ENCODE data around the gene DCXR.

The DCXR gene

GRCh38 chr17:82037092-82037888 is at the start of gene DCXR:
DCXR (minus strand) TSS chr17:82037697; CDS start chr17:82037682, 15 bp downstream.
- Mint-ChIP-seq H3K4me1 (peaks cover 24 to 35% of the 10 kb centered on the region in 2 donors), H3K36me3 (peaks cover 5 to 9% of the 10 kb centered on the region in 2 donors), H3K27ac (peak within 1 kb of the TSS; percentile 98), H3K9me3 (no peaks in the 10 kb centered on the region), H3K4me3 (peak within 1 kb of the TSS; percentile 95 to 97), H3K27me3 (no peaks in the 10 kb centered on the region)
- peak; percentile 95 for DNase-seq
- peak; percentile 94 to 96 for ATAC-seq (replicated peaks)

GRCh38 chr17:82085931-82086764 is 48.7 kb upstream of the DCXR start:
- no peaks in the 10 kb centered on the region for H3K9me3 Mint-ChIP-seq
- H3K4me3 Mint-ChIP-seq: no peak overlapping the region
- no peak for DNase-seq
- H3K27ac Mint-ChIP-seq: no peak overlapping the region
- no peak for ATAC-seq (replicated peaks)
- peaks cover 0 to 2% of the 10 kb centered on the region in 2 donors for H3K4me1 Mint-ChIP-seq
- no peaks in the 10 kb centered on the region for H3K27me3 Mint-ChIP-seq
- H3K36me3 Mint-ChIP-seq: peaks cover 35 to 38% of the 10 kb centered on the region in 2 donors

DNA sequence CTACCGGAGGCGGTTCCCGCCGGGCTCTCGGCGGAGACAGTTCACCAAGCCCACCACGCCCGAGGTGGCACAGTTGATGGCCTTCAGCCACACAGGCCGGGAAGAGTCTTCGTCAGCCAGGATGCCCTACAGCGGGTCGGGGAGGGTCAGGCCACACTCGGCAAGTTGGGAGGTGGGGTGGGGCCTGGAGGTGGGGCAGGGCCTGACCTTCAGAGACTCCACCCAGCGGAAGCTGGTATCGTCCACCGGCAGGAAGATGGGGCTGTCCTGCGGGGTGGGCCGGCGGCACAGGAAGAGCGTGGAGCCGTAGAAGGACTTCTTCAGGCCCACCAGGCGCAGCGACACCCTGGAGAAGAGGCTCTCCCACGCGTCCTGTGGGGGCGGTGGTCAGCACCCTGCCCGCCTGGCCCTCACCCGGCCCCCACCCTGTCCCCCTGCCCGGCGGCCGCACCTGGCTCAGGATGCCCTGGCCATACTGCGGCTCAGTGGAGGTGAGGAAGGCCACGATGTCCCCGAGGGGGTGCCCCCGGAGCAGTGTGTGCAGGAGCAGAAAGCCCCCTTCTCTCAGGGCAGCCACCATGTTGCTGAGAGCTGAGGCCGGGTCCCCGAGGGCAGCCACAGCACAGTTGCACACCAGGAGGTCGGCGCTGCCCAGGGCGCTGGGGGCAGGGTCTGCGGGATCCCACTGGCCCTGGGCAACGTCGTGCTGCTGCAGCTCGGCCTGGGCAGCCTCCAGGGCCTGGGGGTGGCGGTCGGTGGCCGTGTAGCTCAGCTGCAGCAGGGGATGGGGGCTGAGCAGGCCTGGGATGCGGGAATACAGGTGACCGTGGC is 47.7 kb upstream of the DCXR start:
- Mint-ChIP-seq H3K27me3 (no peaks in the 10 kb centered on the region), H3K4me3 (peak overlapping the region in 1 of 2 donors; percentile 14), H3K4me1 (peaks cover 0 to 2% of the 10 kb centered on the region in 2 donors), H3K27ac (no peak overlapping the region), H3K9me3 (no peaks in the 10 kb centered on the region), H3K36me3 (peaks cover 38 to 44% of the 10 kb centered on the region in 2 donors)
- no peak for DNase-seq
- no peak for ATAC-seq (replicated peaks)

GRCh38 chr17:82084373-82085030 is 47.0 kb upstream of the DCXR start:
- Mint-ChIP-seq H3K36me3 (peaks cover 43 to 50% of the 10 kb centered on the region in 2 donors), H3K27ac (no peak overlapping the region)

GRCh38 chr17:82083533-82084359 is 46.2 kb upstream of the DCXR start:
- Mint-ChIP-seq H3K4me3 (no peak overlapping the region), H3K27ac (peak overlapping the region; percentile 31), H3K27me3 (no peaks in the 10 kb centered on the region), H3K9me3 (no peaks in the 10 kb centered on the region), H3K36me3 (peaks cover 48 to 49% of the 10 kb centered on the region in 2 donors), H3K4me1 (peaks cover 0 to 2% of the 10 kb centered on the region in 2 donors)
- DNase-seq (no peak), ATAC-seq (replicated peaks) (no peak)

More at GRCh38 chr17:82084373-82085030, 47.0 kb upstream of the DCXR start:
- H3K4me1 Mint-ChIP-seq: peaks cover 0 to 2% of the 10 kb centered on the region in 2 donors
- H3K9me3 Mint-ChIP-seq: no peaks in the 10 kb centered on the region
- ATAC-seq (replicated peaks) (no peak), DNase-seq (no peak)
- no peak overlapping the region for H3K4me3 Mint-ChIP-seq
- H3K27me3 Mint-ChIP-seq: no peaks in the 10 kb centered on the region

DNA sequence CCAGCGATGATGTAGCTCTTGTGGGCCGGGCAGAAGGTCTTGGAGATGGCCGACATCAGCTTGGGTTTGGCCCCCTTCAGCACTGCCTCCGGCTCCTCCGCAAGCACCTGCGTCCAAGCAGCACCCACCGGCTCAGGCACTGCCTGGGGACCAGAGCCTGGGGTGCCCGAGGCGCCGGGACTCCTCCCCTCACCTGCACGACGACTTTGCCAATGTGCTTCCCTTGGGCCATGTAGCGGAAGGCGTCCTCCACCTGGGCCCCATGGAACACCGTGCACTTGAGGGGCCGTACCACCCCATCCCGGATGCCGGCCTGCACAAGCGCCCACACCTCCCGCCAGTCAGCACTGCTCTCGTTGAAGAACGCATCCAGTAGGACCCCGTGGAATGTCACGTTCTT is 45.5 kb upstream of the DCXR start:
- H3K27me3 Mint-ChIP-seq: no peaks in the 10 kb centered on the region
- H3K36me3 Mint-ChIP-seq: peaks cover 48% of the 10 kb centered on the region in 2 donors

GRCh38 chr17:82082456-82082855 is 45.0 kb upstream of the DCXR start:
- H3K36me3 Mint-ChIP-seq: peaks cover 50 to 52% of the 10 kb centered on the region in 2 donors
- no peak overlapping the region for H3K27ac Mint-ChIP-seq
- H3K9me3 Mint-ChIP-seq: no peaks in the 10 kb centered on the region
- DNase-seq (no peak), ATAC-seq (replicated peaks) (no peak)
- H3K4me3 Mint-ChIP-seq: no peak overlapping the region
- no peaks in the 10 kb centered on the region for H3K27me3 Mint-ChIP-seq
- H3K4me1 Mint-ChIP-seq: peaks cover 2 to 6% of the 10 kb centered on the region in 2 donors

More for the DNA sequence above, 45.5 kb upstream of the DCXR start:
- H3K27ac Mint-ChIP-seq: peak overlapping the region; percentile 31
- peaks cover 2 to 3% of the 10 kb centered on the region in 2 donors for H3K4me1 Mint-ChIP-seq
- DNase-seq: no peak
- ATAC-seq (replicated peaks): no peak
- H3K4me3 Mint-ChIP-seq: no peak overlapping the region
- no peaks in the 10 kb centered on the region for H3K9me3 Mint-ChIP-seq

DNA sequence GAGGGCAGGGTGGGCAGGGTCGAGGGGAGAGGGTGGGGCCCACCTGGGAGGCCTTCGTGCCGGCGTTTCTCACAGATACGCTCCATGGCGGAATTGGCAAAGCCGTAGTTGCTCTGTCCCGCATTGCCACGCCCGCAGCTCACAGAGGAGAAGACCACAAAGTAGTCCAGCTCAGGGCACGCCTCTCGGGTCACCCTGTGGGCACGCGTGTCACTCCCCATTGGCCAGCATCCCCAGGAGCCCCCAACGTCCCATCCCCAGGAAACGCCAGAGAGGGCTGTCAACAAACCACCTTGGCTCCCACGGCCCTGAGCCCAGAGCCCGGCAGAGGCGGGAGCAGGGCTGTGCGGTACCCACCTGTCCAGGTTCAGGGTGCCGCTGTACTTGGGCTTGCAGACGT is 44.5 kb upstream of the DCXR start:
- no peaks in the 10 kb centered on the region for H3K27me3 Mint-ChIP-seq
- ATAC-seq (replicated peaks): no peak
- no peaks in the 10 kb centered on the region for H3K9me3 Mint-ChIP-seq

DNA sequence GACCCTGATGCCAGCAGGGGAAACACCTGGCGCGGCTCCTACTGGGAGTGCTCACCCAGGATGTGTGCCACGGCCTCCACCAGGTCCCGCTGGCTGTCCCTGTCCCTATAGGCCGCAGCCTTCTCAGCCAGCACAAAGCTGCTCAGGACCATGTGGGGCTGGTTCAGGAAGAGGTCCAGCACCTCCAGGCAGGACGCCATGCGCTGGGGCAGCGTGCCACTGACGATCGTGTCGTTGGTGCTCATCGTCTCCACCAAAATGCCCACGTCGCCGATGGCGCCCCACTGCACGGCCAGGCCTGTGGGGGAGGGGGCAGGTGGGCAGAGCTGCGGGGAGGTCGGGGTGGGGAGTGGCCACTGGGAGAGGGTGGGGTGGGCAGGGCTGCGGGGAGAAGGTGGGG is 44.0 kb upstream of the DCXR start:
- no peak overlapping the region for H3K4me3 Mint-ChIP-seq
- H3K27ac Mint-ChIP-seq: no peak overlapping the region
- ATAC-seq (replicated peaks): no peak
- H3K4me1 Mint-ChIP-seq: peaks cover 3 to 10% of the 10 kb centered on the region in 2 donors
- H3K9me3 Mint-ChIP-seq: no peaks in the 10 kb centered on the region
- H3K27me3 Mint-ChIP-seq: no peaks in the 10 kb centered on the region
- no peak for DNase-seq
- peaks cover 52 to 55% of the 10 kb centered on the region in 2 donors for H3K36me3 Mint-ChIP-seq

More for the DNA sequence above, 44.5 kb upstream of the DCXR start:
- Mint-ChIP-seq H3K36me3 (peaks cover 50 to 54% of the 10 kb centered on the region in 2 donors), H3K4me3 (no peak overlapping the region), H3K27ac (no peak overlapping the region), H3K4me1 (peaks cover 2 to 6% of the 10 kb centered on the region in 2 donors)
- DNase-seq: no peak

DNA sequence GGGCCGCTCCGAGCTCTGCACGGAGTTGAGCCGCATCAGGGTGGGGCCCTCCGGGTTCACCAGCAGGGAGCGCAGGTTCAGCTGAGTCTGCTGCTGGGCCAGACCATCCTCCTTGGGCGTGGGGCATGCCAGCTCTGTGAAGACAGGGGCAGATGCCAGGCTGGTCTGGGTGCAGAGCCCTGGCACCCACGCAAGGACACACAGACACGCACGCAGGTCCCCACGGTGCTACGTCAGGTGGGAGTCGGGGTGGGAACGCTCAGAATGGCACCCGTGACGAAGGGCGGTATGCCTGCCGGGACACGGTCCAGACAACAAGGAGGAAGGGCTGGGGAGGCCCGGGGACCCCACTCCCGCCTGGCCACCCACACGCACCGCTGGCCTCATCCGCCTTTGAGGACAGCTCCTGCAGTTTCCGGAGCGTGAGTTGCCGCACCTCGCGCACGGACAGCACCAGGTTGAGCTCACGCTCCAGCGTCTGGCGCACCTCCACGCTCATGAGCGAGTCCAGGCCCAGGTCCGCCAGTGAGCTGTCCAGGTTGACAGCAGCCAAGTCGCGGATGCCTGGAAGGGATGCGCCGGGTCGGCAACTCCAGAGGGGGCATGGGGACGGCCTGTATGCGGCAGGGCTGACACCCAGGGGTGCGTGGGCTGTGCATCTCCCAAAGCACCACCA is 43.4 kb upstream of the DCXR start:
- no peaks in the 10 kb centered on the region for H3K27me3 Mint-ChIP-seq
- H3K36me3 Mint-ChIP-seq: peaks cover 49 to 55% of the 10 kb centered on the region in 2 donors
- no peak for DNase-seq
- H3K4me3 Mint-ChIP-seq: no peak overlapping the region
- no peaks in the 10 kb centered on the region for H3K9me3 Mint-ChIP-seq
- peaks cover 4 to 14% of the 10 kb centered on the region in 2 donors for H3K4me1 Mint-ChIP-seq
- ATAC-seq (replicated peaks): no peak
- no peak overlapping the region for H3K27ac Mint-ChIP-seq

GRCh38 chr17:82080048-82080788 is 42.7 kb upstream of the DCXR start:
- DNase-seq (no peak), ATAC-seq (replicated peaks) (no peak)
- peaks cover 4 to 14% of the 10 kb centered on the region in 2 donors for H3K4me1 Mint-ChIP-seq
- no peaks in the 10 kb centered on the region for H3K9me3 Mint-ChIP-seq
- no peaks in the 10 kb centered on the region for H3K27me3 Mint-ChIP-seq
- no peak overlapping the region for H3K27ac Mint-ChIP-seq
- peaks cover 49 to 55% of the 10 kb centered on the region in 2 donors for H3K36me3 Mint-ChIP-seq
- H3K4me3 Mint-ChIP-seq: no peak overlapping the region
